Fibroblast of mammary gland (primary cell): ENCODE measurements around the gene CTH.
"Not testable (repeated sequence)": the region's sequence is repeated elsewhere in the genome, so short reads cannot be mapped to it uniquely, and the experiment has no call there.

Experiments used
- DNase-seq: peaks from one replicate; pipeline ENCODE4 v3.0.0-alpha.2; 2010; ENCODE audit warnings: low read depth
- H3K4me3 ChIP-seq: 2 replicates; pipeline ENCODE4 v1.5.1; 2011; ENCODE audit warnings: low read depth, mild to moderate bottlenecking, low read length, moderate library complexity; ENCODE audit not compliant: control insufficient read depth
- CTCF ChIP-seq: conservative IDR thresholded peaks from 2 replicates; pipeline ENCODE4 v1.5.1; 2011; ENCODE audit warnings: low read depth, low read length, inconsistent platforms; ENCODE audit not compliant: control insufficient read depth, insufficient read depth

CTH gene

DNA sequence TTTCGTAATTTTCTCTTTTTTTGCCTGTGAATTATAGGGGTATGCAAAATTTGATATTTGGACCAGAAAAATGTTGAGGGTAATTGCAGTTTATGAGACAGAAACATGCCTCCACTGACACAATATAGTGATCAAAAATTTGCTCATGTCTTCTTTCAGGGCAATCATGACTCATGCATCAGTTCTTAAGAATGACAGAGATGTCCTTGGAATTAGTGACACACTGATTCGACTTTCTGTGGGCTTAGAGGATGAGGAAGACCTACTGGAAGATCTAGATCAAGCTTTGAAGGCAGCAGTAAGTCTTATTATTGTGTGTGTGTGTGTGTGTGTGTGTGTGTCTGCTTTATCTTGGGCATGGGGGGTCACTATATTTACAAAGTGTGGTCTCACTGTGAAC lies 27.5 kb downstream of the CTH start:
- TF ChIP-seq CTCF = no peak
- peak; percentile 12 for DNase-seq
- no peak overlapping the region for H3K4me3 ChIP-seq

- no peak for TF ChIP-seq CTCF
- no peak overlapping the region for H3K4me3 ChIP-seq
- DNase-seq = no peak
Measured at GRCh38 chr1:70440642-70441391, 29.7 kb downstream of the CTH start.

- TF ChIP-seq CTCF = no peak
- no peak for DNase-seq
- no peak overlapping the region for H3K4me3 ChIP-seq
Measured at GRCh38 chr1:70441392-70442035, 30.4 kb downstream of the CTH start.

DNA sequence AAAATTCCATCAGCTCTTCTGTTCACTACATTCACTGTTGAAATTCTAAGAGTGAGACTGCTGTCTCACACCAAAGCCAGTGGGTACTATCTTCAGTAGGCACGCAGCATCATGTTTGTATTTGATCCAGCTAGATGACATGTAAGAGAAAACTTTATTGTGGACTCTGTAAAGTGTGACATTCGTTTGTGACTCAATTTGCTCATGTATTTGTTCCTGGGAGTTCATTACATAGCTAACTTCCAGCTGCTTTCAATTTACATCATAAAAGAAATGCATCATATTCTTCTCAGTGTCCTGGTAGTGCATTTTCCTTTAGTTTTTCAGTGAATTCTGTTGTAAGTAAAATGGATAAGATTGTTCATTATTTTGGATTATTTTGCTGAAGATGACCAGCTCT lies 31.4 kb downstream of the CTH start:
- no peak overlapping the region for H3K4me3 ChIP-seq
- peak; percentile 39 for DNase-seq
- TF ChIP-seq CTCF = no peak

DNA sequence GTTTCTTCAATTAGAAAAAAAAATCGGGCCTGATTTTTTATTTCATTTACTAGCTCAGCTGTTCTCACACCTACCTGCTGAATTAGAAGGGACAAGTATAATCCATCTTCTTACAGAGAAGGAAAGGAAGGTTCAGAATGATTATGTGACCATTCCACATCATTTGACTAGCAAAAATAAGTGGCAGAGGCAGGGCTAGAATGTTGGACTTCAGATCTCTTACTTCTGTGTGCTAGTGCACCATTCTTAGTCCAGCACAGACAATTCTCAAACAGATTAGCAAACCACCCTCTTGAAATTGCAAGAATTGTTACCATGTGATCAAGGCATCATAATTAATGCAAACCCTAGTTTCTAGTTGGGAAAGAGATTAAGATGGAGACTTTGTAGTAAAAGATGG lies 32.7 kb downstream of the CTH start:
- no peak overlapping the region for H3K4me3 ChIP-seq
- no peak for DNase-seq
- TF ChIP-seq CTCF = no peak

GRCh38 chr1:70449049-70449448 lies 38.0 kb downstream of the CTH start:
- H3K4me3 ChIP-seq = no peak overlapping the region
- no peak for TF ChIP-seq CTCF

DNA sequence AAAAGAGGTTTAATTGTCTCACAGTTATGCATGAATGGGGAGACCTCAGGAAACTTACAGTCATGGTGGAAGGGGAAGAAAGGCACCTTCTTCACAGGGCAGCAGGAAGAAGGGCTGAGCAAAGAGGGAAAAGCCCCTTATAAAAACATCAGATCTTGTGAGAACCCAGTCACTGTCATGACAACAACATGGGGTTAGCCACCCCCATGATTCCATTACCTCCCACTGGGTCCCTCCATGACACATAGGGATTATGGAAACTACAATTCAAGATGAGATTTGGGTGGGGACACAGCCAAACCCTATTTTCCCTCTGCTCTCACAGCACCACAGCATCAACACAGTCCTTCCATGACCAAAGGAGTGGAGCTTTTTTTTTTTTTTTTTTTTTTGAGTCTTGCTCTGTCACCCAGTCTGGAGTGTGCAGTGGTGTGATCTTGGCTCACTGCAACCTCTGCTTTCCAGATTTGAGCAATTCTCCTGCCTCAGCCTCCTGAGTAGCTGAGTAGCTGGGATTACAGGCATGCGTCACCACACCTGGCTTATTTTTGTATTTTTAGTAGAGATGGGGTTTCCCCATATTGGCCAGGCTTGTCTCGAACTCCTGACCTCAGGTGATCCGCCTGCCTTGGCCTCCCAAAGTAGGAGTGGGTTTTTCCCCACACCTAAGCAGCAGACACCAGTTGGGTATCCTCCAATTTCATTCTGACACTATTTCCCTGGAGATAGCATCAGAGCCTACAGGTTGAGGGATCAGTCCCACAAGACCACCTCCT lies 41.3 kb downstream of the CTH start:
- not testable (repeated sequence) for H3K4me3 ChIP-seq, DNase-seq

More at GRCh38 chr1:70449049-70449448, 38.0 kb downstream of the CTH start:
- no peak for DNase-seq
